Measurements from ENCODE around the gene ASCC3. TPM values are rescaled to one million over a fixed set of nuclear protein-coding genes. Genes with fewer than 3 reads are reported as not detected.
"Not testable (repeated sequence)": the region's sequence is repeated elsewhere in the genome, so short reads cannot be mapped to it uniquely, and the experiment has no call there.

ASCC3 gene
- total RNA-seq, 4 donors from 2014 or later = 21.2 to 41.4 (median 28.5) TPM

- Histone ChIP-seq H3K4me1 (no peaks in the 10 kb centered on the region), H3K9me3 (no peaks in the 10 kb centered on the region), H3K4me3 (no peak overlapping the region), H3K27me3 (no peaks in the 10 kb centered on the region), H3K27ac (no peak overlapping the region), H3K36me3 (no peaks in the 10 kb centered on the region)
- ATAC-seq = no peak
- WGBS, 2 donors (ENCODE audit: low coverage in 1 of 2) = 0% methylated on average over 1 of the region's 1 CpG
- TF ChIP-seq POLR2A (IDR thresholded peaks at IDR 0.05) = no peak
Measured at GRCh38 chr6:100774681-100775080, 106.4 kb downstream of the ASCC3 start.

GRCh38 chr6:100768816-100769351 lies 112.2 kb downstream of the ASCC3 start:
- no peak overlapping the region for H3K27ac ChIP-seq
- peaks cover 5 to 36% of the 10 kb centered on the region in 2 donors for H3K36me3 ChIP-seq
- no peaks in the 10 kb centered on the region for H3K4me1 ChIP-seq
- TF ChIP-seq POLR2AphosphoS5 (IDR thresholded peaks at IDR 0.05) (no peak), POLR2A (IDR thresholded peaks at IDR 0.05) (no peak), EP300 (IDR thresholded peaks at IDR 0.05) (no peak)
- TF ChIP-seq, protein P1, sequence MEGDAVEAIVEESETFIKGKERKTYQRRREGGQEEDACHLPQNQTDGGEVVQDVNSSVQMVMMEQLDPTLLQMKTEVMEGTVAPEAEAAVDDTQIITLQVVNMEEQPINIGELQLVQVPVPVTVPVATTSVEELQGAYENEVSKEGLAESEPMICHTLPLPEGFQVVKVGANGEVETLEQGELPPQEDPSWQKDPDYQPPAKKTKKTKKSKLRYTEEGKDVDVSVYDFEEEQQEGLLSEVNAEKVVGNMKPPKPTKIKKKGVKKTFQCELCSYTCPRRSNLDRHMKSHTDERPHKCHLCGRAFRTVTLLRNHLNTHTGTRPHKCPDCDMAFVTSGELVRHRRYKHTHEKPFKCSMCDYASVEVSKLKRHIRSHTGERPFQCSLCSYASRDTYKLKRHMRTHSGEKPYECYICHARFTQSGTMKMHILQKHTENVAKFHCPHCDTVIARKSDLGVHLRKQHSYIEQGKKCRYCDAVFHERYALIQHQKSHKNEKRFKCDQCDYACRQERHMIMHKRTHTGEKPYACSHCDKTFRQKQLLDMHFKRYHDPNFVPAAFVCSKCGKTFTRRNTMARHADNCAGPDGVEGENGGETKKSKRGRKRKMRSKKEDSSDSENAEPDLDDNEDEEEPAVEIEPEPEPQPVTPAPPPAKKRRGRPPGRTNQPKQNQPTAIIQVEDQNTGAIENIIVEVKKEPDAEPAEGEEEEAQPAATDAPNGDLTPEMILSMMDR (IDR thresholded peaks at IDR 0.05) = no peak
- H3K27me3 ChIP-seq = no peaks in the 10 kb centered on the region
- H3K4me3 ChIP-seq = no peak overlapping the region
- no peak for ATAC-seq
- no peaks in the 10 kb centered on the region for H3K9me3 ChIP-seq
- WGBS, 2 donors (ENCODE audit: low coverage in 1 of 2) = 92% methylated on average over 1 of the region's 1 CpG

DNA sequence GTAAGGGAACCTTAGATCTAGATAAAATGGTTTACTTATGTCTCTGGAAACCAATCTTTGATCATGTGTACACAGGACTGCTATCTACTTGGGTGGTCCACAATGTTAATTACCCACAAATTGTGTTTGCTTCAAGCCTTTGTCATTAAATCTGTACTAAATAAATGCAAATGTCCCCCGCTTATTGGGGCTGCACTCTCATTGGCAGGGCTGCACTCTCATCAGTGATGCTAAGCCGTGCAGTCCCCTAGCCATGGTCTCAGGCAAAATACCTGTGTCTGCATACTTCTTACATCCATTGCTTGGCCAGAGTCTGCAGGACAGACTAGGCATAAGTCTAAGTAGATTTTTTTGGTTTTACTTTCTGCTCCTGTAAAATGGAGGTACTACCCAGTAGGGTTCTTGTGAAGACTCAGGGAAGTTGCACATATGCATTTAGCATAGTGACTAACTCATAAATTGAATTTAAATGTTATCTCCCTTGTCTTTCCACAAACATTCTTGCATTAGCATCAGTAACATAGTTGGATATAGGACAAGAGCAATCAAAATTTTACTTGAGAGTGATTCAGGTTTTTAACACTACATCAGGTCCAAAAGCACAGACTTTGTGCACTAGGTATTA lies 117.4 kb downstream of the ASCC3 start:
- TF ChIP-seq, protein P1 (IDR thresholded peaks at IDR 0.05) = no peak
- TF ChIP-seq EP300 (IDR thresholded peaks at IDR 0.05) = no peak
- Histone ChIP-seq H3K27ac (no peak overlapping the region), H3K9me3 (no peaks in the 10 kb centered on the region), H3K36me3 (peaks cover 5 to 78% of the 10 kb centered on the region in 2 donors), H3K4me3 (no peak overlapping the region), H3K4me1 (no peaks in the 10 kb centered on the region), H3K27me3 (no peaks in the 10 kb centered on the region)
- 100% methylated on average over 2 of the region's 2 CpGs for WGBS, 2 donors (ENCODE audit: low coverage in 1 of 2)
- ATAC-seq = no peak

GRCh38 chr6:100761841-100762240 lies 119.3 kb downstream of the ASCC3 start:
- peaks cover 5 to 76% of the 10 kb centered on the region in 2 donors for H3K36me3 ChIP-seq

DNA sequence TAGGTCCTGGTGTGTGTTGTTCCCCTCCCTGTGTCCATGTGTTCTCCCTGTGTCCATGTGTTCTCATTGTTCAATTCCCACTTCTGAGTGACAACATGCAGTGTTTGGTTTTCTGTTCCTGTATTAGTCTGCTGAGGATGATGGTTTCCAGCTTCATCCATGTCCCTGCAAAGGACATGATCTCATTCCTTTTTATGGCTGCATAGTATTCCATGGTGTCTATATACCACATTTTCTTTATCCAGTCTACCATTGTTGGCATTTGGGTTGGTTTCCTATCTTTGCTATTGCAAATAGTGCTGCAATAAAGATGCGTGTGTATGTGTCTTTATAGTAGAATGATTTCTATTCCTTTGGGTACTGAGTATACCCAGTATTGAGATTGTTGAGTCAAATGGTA lies 122.7 kb downstream of the ASCC3 start:
- not testable (repeated sequence) for H3K27ac ChIP-seq, H3K9me3 ChIP-seq, H3K27me3 ChIP-seq, H3K4me3 ChIP-seq, ATAC-seq, H3K4me1 ChIP-seq
- WGBS, 2 donors (ENCODE audit: low coverage in 1 of 2) = 92 to 100% methylated on average over 1 of the region's 1 CpG
- peaks cover 0 to 41% of the 10 kb centered on the region in 2 donors for H3K36me3 ChIP-seq

More at GRCh38 chr6:100761841-100762240, 119.3 kb downstream of the ASCC3 start:
- WGBS, 2 donors (ENCODE audit: low coverage in 1 of 2) = 89 to 100% methylated on average over 1 to 2 of the region's 2 CpGs
- TF ChIP-seq, protein P1 (IDR thresholded peaks at IDR 0.05) = no peak
- TF ChIP-seq EP300 (IDR thresholded peaks at IDR 0.05) (no peak), POLR2A (IDR thresholded peaks at IDR 0.05) (no peak), POLR2AphosphoS5 (IDR thresholded peaks at IDR 0.05) (no peak)
- no peak for ATAC-seq
- H3K27ac ChIP-seq = no peak overlapping the region
- H3K9me3 ChIP-seq = no peaks in the 10 kb centered on the region
- H3K4me1 ChIP-seq = no peaks in the 10 kb centered on the region
- no peak overlapping the region for H3K4me3 ChIP-seq
- no peaks in the 10 kb centered on the region for H3K27me3 ChIP-seq

- no peak for TF ChIP-seq POLR2AphosphoS5 (IDR thresholded peaks at IDR 0.05)
- TF ChIP-seq, protein P1 (IDR thresholded peaks at IDR 0.05) = no peak
- no peak for TF ChIP-seq EP300 (IDR thresholded peaks at IDR 0.05)
- TF ChIP-seq POLR2A (IDR thresholded peaks at IDR 0.05) = no peak
- H3K9me3 ChIP-seq = no peaks in the 10 kb centered on the region
- H3K27me3 ChIP-seq = no peaks in the 10 kb centered on the region
- no peak overlapping the region for H3K27ac ChIP-seq
- H3K36me3 ChIP-seq = peaks cover 0 to 3% of the 10 kb centered on the region in 2 donors
- no peak for ATAC-seq
- H3K4me1 ChIP-seq = no peaks in the 10 kb centered on the region
- 93% methylated on average over 3 of the region's 3 CpGs for WGBS, 2 donors (ENCODE audit: low coverage in 1 of 2)
- no peak overlapping the region for H3K4me3 ChIP-seq
Measured at GRCh38 chr6:100753421-100753820, 127.7 kb downstream of the ASCC3 start.
